Measurements from ENCODE around the gene OR2V2.
"Not testable (repeated sequence)": the region's sequence is repeated elsewhere in the genome, so short reads cannot be mapped to it uniquely, and the experiment has no call there.

The OR2V2 gene

DNA sequence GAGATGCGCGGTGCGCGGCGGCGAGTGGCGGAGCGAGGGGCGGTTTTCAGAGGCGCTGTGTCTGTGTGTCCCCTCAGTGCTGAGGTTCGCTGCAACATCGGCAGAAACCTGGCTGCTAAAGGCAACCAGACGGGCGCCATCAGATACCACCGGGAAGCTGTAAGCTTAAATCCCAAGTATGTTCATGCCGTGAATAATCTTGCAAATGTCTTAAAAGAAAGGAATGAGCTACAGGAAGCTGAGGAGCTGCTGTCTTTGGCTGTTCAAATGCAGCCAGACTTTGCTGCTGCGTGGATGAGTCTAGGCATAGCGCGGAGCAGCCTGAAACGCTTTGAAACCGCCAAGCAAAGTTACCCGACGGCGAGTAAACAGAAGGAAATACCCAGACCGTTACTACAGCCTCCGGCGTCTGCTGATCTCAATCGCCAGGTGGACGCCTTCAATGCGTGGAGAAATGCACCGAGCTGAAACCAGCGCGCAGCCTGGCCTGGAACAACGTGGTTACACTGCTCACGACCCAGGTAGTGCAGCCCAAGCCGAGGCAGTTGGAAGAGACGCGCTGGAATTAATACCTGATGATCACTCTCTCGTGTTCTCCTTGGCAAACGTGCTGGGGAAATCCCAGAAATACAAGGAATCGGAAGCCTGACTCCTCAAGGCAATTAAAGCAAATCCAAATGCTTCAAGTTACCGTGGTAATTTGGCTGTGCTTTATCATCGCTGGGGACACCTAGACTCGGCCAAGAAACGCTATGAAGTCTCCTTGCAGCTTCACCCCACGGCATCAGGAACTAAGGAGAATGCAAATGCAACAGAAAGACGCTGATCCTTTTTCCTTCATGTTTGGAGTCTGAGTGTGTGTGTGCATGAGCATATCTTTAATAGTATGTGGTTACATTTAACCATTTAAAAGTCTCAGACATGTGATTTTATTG is 32.3 kb upstream of the OR2V2 start:
- no peak for DNase-seq (ENCODE audit: low read depth)

DNA sequence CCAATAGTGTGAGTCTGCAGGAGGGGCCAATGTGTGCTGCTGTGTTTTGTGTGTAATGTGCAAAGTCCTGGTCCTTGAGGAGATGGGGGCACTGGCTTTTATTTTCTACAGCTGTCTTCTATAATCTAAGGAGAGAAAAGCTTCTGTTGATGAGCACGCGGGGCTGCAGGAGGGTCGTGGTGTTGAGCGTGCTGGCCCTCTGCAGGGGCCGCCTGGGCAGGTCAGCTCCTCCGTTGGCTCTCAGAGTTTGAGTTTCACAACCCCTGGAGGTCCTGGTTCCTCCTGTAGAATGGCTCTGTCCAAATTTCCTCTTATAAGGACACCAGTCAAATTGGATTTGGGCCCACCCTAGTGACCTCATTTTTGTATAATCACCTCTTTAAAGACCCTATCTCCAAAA is 29.0 kb upstream of the OR2V2 start:
- DNase-seq (ENCODE audit: low read depth), result no peak

DNA sequence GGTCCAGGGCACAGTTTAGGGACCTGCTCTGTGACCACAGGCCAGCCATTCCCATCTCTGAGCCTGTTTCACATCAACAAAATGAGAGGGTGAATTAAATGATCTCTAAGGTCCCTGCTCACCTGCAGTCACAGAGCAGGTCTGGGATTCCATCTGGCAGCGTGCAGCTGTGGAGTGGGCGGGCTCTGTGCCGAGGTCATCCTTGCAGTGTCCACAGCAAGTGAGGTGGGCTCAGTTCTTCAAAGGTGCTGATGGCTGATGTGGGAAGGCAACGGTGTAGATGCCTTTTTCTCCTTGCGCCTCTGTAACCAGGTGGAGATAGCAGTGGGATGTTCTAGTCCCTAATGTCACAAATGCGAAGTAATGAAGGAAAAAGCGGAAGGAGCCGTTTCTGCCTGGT is 28.3 kb upstream of the OR2V2 start:
- DNase-seq (ENCODE audit: low read depth), result no peak

DNA sequence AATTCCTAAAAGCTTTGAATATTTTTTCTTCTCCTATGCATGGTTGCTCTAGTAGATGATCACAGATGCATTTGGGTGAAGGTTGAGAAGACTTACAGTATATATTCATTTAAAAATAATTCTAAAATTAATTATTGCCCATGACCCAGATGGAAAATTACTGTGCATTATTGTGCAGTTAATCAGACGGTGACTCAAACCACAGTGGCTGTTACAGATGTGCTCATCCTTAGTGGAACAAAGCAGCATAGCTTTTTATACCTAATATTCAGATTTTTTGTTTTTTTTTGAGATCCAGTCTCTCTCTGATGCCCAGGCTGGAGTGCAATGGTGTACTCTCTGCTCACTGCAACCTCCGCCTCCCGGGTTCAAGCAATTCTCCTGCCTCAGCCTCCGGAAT is 27.1 kb upstream of the OR2V2 start:
- DNase-seq (ENCODE audit: low read depth), result no peak

DNA sequence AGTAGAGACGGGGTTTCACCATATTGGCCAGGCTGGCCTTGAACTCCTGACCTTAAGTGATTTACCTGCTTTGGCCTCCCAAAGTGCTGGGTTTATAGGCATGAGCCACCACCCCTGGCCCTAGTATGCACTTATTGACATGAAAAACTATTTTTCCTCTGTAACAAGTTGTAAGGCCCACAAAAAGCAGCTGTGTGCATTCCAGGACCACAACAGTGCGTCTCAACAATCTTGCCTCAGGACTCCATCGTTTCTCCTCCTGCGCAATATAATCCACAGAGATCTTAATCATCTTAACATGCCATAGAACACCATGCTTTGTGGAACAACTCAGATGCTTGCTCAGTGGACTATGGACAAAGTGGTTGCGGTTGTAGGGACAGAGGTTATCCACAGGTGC is 26.6 kb upstream of the OR2V2 start:
- no peak for DNase-seq (ENCODE audit: low read depth)

DNA sequence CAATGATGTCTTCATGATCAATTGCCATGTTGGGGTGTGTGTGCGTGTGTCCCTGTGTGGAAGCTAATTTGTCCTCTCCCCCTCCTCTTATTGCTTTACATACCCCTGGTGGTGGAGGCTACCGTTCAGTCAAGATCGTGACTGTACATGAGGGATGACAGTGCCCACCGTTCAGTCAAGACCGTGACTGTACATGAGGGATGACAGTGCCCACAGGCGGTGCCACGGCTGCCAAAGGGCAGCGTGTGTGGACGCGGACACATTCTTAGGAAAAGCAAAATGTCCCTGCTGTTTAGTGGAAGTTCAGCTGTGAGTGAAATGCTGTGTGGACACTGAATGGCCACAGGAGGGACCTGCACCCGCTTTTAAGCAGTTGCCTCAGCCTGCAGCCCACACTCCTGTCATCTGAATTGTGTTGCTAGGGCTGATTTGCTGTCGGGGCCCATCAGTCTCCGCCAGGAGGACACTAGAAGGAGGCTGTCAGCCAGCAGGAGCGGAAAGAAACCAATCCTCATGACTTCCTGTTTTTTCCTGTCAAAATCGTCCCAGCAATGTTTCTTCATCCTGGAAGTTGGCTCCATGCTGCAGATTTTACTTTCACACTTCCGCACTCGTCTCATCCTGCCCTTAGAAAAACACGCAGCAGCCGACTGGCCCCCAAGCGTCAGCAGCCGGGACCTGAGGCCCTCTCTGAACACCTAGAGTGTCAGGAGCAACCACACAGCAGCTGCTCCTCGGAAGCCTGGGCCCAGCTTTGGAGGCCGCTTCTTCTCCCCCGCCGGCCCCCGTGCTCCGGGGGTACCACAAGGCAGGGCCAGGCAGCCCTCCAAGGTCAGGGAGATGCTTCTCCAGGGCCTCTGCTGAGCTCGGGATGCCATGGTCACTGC is 25.5 kb upstream of the OR2V2 start:
- DNase-seq (ENCODE audit: low read depth), result no peak

DNA sequence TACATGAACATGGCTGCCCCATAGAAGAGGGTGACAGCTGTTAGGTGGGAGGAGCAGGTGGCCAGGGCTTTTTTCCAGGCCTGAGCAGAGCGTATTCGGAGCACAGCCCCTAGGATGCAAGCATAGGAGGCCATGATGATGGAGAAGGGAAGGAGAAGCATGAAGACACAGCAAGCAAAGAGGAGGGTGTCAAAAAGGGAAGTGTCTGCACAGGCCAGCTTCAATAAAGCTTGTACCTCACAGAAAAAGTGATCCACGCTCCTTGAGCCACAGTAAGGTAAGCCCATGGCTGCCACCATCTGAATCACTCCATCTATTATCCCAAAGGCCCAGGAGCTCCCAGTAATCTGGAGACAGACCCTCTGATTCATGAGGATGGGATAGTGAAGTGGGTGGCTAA is 22.9 kb upstream of the OR2V2 start:
- DNase-seq (ENCODE audit: low read depth), result no peak

DNA sequence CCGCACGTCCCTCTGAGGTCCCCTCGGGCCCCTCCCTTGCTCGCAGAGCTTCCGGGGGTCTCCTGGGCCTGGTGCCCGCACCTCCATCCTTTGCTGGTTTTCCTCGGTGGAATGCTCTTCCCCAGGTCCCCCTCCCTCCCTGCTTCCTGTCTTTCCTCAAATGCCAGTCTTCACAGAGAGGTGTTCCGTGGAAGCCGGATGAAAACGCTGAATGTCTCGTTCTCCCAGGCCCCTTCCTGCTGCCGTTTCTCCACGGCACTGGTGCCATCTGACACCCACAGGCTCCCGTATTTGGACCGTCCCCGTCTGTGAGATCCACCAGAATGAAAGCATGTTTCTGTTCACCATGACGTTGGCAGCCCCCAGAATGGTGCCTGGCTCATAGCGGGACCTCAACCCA is 20.5 kb upstream of the OR2V2 start:
- no peak for DNase-seq (ENCODE audit: low read depth)

DNA sequence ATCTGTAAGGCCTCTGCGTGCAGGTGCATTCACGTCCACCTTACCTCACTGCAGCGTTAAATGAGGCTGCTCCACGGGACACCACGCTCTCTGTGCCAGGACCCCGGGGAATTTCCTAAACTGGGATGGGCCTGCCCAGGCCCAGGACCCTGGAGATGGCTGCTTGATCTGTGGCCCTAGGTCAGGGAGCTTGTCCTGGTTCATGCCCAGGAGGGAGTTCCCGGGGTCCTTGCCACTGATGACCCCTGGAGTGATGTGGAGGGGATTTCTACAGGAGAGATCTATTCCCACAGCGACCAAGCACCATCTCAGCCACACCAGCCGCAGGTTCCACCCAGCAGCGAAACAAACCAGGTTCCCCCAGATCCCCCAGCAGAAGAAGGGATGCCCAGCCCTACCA is 19.9 kb upstream of the OR2V2 start:
- no peak for DNase-seq (ENCODE audit: low read depth)

DNA sequence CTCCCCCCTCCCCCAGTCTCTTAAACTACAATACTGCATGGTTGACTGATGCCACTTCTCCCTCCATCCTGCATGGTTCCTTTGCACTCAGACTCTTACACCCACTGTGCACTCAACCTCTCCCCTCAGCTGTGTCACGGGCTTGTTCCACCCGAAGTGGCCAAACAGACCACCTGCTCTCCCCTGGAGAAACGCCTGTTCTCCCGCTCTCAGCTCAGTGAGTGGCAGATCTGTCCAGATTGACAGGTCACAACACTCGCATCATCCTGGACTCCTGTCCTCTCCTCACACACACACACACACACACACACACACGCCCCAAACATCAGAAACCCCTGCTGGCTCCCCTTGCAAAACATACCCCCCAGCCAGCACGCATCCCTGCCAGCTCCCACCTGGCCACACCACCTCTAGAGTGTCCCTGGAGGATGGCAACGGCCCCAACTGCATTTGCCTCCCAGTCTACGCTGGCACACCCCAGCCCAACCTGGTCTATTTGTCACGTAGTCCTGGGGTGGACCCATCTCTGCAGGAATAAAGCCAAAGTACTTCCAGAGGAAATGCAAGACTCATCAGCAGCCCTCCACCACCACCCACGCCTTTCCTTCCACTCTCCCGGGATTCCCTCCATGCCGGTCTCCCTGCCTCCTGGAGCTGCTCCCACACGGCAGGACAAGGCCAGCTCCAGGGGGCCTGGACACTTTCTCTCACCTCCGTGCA is 19.3 kb upstream of the OR2V2 start:
- no peak for DNase-seq (ENCODE audit: low read depth)

DNA sequence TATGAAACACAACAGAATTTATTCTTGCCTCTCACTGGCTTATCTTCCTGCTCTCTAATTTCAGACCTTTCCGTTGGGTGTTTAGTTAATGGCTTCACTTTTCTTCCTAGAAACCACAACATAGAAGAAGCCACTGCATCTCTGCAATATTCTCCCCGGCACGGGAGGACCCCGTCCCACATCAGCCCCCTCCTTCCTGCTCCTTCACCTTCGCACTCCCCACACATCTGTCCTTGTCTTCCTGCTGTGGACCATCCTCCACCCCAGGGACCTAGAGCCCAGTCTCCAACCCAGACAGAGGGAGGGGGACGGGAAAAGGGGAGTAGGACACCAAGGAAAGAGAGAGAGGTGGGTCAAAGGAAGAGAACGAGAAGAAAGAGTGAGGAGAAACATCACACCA is 17.8 kb upstream of the OR2V2 start:
- no peak for DNase-seq (ENCODE audit: low read depth)

DNA sequence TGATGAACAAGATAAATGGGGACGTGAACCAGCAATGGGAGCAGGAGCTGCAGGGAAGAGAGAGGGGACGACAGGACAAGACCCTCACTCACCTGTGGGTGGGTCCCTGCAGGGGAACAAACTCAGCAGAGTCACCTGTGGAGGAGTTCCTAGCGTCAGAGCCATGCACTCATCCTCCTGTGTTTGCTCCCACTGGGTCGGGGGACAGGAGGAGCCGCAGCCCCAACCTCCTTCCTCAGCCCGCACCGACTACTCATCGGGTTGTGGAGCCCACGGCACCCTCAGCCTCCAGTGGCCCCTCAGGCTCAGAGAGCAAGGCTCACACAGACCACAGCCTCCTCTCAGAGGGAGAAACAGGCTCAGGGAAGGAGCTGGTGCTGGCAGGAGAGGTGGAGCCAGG is 17.3 kb upstream of the OR2V2 start:
- DNase-seq (ENCODE audit: low read depth), result not testable (repeated sequence)

DNA sequence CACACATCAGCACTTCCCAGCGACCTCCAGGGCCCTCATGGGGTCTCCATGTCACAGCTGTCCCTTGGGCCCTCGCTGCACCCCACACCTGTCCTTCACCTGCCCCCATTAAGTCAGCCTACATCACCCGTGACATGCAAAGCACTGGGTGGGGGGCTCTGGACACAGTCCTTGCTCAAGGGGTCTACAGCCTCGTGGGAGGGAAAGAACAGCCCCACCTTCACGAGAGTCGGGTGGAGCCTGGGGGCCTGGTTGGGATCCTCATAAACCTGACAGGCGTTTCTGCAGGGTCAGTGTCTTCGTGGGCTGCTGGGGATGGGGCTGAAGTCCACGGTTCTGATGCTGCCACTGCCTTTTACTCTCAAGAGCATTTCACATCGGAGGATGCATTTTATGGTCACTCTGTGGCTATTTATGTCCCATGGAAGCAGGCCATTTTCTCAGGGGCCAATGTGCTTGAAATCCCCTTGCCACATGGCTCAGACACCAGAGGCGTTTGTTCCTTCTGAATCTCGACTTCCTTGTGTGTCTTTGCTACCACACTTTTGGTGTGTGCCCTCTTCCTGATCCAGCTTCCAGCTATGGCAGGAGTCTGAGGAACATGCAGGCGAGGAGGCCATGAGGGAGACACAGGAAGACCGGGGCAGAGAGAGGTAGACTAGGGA is 16.4 kb upstream of the OR2V2 start, which contains the start of gene OR2V1:
OR2V1 (minus strand) TSS at position 338 of the 665 bp plus-strand sequence. CDS start 5,865 bp downstream, outside the sequence.
- DNase-seq (ENCODE audit: low read depth), result no peak

DNA sequence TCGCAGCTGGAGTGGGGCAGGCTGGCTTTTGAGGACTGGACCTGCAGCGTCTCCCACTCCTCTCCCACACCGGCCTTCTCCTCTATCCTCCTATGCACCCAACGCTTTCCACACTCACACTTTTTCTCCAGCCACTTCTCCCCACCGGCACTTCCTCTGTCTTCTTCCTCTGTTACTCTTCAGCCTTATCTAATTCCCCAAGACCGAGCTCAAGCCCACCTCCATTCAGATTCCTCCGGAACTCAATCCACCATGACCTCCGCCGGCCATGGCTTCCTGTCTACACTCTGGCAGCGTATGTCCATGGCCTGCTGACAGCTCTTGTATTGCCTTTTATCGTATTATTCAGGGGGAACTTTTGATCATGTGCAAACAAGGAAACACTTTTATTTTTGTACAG is 15.9 kb upstream of the OR2V2 start:
- DNase-seq (ENCODE audit: low read depth), result no peak

DNA sequence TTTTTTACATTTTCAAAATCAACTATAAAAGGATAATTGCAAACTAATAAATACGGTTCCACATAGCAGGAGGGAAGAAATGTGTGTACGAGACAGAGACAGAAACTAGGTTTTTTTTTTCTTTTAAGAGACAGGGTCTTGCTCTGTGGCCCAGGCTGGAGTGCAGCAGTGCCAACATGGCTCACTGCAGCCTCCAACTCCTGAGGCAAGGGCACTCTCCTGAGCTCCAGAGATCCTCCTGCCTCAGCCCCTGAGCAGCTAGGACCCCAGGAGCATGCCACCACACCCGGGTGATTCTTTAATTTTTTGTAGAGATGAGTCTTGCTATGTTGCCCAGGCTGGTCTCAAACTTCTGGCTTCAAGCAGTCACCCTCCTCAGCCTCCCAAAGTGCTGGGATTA is 14.3 kb upstream of the OR2V2 start:
- no peak for DNase-seq (ENCODE audit: low read depth)

DNA sequence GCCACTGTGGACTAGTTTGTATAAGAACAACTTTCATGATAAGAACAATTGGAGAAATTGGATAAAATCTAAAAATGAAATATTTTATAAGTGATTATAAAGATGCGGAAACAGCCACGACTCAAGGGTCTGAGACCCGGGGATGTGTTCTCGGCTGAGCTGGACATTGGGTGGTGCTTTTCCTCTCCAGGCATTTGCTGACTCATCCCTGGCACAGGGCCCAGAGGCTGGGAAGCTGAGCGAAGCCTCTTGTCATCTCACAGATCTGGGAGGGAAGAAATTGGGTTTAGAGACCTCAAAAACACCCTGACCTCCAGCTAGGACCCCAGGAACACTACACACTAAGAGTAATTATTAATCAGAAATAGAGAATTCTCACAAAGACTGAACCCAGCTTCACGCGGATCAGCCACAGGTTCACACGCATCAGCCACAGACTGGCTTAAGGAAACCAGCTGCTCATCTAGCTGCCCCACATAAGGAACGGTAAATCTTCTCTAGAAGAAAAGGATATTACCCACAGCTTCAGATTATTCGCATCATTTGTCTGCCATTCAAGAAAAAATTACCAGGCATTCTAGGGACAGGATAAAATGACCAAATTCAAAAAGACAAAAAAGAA is 13.7 kb upstream of the OR2V2 start:
- DNase-seq (ENCODE audit: low read depth), result no peak

DNA sequence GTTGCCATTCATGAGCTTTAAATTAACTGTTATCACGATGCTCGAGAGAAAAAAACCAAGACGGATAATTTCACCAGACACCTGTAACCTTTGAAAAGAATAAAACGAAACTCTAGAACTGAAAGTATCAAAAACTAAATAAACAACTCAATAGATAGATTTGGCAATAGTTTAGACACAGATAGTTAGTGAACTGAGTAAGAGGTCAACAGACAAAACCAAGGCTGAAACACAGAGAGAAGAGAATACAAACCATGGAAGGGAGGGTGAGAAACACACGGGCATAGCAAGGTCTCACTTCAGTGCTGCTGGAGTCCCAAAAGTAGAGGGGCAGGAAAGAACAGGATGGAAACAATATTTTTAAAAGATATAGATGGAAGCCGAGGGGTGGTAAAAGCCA is 13.1 kb upstream of the OR2V2 start:
- DNase-seq (ENCODE audit: low read depth), result no peak

DNA sequence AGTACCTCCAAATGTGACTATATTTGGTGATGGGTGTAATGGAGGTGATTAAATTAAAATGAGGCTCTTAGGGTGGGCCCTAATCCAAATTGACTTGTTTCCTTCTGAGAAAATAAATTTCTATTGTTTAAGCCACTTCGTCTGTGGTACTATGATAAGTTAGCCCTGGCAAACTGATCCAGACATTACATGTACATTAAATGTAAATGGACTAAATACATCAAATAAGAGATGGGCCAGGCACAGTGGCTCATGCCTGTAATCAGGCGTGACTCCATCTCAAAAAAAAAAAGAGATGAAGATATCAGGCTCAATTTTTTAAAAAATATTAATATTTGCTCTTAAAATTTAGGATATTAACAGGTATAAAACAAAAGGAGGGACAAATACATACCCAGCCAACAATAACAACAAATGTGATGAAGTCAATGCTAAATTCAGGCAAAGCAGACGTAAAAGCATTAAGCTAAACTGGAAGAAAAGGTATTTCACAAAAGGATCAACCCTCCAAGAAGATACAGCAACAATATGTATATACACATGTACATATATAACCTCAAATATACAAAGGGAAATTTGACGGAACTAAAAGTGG is 10.9 kb upstream of the OR2V2 start:
- no peak for DNase-seq (ENCODE audit: low read depth)

DNA sequence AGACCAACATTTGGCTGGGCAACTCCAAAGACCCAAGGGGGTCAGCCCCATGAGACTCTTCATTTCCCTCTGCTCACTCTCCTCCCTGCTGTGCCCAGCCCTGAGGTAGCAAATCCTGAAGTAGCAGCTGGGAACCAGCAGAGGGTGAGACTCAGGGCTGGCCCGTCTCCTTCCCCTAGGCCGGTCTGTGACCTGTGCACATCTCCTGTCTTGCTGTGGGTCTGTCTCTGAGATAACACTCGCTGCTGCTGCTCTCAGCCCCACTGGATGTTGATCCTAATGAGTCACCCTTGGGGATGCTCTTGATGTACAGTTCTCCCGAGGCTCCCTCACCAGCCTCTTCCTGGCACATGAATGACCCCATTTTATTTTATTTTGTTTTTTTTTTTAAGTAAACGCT is 9.1 kb upstream of the OR2V2 start:
- DNase-seq (ENCODE audit: low read depth), result no peak

DNA sequence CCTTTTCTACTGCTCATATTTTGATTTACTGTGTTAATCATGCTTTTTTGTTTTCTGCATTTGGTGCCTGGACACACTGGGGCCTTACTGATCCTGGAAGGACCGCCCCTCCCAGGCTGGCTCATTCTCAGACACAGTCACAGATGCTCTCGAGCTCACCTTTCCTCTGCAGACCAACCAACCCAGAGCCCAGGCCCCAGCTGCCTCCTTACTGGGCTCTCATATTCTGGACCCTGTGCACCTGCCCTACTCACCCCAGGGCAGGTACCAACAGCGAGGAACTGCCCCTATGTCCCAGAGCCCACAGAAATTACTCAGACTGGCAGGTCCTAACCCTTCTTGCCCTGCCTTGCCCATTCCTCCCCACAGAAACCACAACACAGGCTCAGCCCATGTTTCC is 6.6 kb upstream of the OR2V2 start:
- DNase-seq (ENCODE audit: low read depth), result no peak

DNA sequence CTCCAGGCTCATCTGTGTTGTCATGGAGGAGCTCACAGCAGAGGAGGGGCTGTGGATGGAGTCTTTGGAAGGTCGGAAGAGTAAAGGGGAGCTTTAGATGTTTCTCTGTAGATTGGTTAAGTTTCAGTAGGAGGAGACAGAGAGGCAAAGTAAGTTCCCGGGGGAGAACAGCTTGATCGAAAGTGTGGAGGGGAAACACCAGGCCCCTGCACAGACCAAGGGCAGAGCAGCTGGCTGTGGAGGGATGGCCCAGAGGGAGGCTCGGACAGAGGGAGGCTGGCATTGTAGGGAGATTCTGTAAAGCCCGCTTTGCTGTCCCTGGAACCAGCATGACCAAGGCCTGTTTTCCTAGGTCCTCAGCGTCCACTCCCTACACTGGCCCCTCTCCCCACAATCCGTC is 5.3 kb upstream of the OR2V2 start:
- DNase-seq (ENCODE audit: low read depth), result no peak

Data from activated T-cell treated with anti-CD3 and anti-CD28 coated beads for 24 hours (primary cell).